Limb (tissue), 2 donors: ENCODE results near the gene RYR3.

ENCODE experiments used
- DNase-seq, 2 donors: peaks; one replicate each; pipeline ENCODE4 v3.0.0-alpha.2; 2016; ENCODE audit errors: extremely low spot score in 2 of 2

The RYR3 gene

DNA sequence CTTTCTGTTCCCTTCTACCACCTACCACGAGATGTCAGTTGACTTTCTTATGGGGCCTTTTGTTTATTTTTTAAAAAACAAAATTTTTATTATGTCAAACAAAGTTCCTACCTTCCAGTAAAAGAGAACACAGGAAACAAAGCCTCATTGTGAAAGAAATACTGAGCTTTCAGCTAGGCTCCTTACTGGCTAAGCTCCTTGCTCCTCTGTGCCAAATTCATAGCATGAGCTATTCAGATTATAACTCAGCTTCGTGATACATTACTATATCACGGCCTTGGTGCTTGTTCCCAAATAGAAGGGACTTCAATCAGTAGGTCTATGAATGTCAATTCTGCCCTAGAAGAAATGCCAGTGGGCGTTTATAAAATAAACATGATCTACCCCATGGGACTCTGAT, 511.7 kb downstream of the RYR3 start:
- peak in 1 of 2 donors; percentile 13 for DNase-seq

DNA sequence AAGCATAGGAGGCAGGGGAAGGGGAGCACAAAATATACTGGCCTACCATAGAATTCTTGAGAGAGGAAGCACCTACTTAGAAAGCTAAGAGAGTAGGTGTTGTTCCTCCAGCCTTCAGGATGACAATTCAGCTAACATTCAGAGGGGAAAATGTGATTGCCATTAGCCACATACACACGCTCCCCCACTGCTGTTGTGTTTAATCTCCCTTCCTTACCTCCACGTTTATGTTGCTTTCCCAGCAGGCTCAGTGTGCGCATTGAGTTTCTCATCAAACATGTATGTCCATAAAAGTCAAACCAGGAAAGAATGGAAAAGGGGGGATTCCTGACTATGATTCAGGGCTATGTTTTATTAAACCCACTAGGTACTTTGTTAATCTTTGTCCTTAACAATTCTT, 512.4 kb downstream of the RYR3 start:
- no peak for DNase-seq

DNA sequence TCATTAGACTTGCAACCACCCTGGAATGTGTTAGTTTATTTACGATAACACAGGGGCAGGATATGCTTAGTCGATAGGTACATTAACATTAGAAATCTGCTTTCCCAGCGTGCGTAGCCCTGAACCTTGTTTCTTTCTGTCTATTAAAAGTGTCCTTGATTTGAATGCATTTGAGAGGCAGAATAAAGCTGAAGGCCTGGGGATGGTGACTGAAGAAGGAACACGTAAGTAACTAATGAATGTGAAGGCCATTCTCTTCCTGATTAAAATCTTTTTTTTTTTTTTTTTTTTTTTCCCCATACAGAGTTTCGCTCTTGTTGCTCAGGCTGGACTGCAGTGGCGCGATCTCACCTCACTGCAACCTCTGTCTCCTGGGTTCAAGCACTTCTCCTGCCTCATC, 514.7 kb downstream of the RYR3 start:
- DNase-seq: no peak

DNA sequence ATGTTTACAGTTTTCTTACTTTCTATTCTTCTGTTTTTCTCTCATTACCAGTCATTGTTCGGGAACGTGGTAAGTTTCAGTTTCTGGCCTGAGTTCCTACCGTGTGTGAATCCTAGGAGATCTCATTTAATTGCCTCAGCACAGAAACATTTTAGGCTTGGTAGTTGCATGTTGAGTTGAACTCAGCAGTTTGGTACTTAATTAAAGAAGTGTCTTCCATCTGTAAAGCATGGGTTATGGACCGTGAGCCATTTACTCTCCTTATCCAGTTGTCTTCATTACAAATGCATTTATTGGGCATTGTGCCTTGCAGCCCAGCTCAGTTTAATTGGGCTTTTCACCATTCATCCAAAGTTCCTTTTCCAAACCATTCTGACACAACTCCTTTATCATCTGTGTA, 515.4 kb downstream of the RYR3 start:
- DNase-seq: no peak

DNA sequence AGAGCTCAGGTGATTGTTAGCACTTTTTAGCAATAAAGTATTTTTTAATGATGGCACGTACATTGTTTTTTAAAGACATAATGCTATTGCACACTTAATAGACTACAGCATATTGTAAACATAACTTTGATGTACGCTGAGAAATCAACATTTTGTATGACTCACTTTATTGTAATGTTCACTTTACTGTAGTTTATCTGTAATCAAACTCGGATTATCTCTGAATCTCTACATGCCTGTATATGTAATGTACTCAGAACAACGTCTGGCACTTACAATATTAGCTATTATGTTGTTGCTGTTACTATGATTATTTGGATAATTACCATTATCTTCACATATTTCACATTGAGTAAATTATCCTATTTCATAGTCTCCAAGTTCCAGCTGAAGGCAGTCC, 519.6 kb downstream of the RYR3 start:
- no peak for DNase-seq

DNA sequence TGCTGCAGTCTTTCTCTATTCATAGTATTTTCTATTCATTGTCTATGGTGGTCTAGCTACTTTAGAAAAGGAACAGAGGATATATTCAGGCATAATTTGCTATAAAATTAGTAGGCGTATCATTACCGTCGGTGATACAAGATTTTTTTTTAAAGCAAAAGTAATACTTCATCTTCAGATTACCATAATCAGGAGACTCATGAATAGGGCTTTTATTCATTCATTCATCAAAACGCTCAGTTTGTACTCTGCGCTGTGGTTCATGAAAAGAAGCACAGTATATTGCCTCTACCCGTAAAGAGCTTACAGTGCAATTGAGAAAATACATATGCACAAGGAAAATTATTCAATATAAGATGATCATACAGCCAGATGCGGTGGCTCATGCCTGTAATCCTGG, 520.9 kb downstream of the RYR3 start:
- no peak for DNase-seq

DNA sequence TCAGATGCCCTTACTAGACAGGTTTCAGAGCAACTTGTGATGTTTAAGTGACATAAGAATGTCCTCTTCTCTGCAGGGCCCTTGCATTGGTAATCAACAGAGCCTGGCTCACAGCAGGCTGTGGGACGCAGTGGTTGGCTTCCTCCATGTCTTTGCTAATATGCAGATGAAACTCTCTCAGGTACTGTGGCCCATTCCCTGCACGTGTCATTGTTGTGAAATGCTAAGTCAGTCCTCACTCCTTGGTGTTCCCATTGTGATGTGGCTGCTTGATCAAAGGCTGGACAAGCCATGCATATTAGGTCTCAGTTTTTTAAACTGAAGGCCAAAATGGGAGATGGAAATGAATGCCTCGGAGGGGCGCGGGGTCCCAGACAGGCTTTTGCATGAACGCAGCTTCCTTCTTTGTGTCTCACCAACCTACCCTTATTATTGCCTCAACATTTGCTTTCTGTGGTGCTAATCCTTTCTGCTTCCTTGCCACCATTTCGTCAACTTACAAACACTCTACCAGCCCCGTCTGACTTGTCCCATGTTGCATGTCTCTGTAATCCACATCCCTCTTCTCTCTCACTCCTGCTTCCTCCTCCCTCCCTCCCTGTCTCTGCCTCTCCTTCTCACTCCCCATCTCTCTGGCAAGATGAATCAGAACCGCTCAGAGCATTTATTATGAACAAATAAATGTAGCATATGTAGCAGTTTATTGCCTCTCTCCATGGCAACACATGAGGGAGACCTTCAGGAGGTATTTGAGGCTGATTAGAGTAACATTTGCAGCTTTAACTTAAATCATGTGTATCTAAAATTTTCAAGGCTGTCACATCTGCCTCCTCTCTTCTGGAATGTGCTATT, 524.4 kb downstream of the RYR3 start:
- no peak for DNase-seq

DNA sequence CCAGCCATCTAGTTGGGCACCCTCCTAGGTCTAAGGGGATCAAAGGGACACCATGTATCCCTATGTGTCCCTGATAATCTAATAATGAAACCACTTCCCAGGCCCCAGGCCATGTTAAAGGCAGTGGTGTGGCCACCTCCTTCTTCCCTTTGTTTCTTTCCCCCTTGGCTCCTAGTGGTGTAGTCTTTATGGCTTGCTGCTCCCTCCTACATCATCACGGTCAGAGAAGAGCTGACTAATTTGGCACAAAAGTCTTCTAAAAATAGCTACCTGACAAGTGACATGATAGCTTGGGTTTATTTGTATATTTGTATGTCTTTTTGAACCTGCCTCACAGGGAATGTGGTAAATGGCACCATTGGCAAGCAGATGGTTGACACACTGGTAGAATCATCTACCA, 526.5 kb downstream of the RYR3 start:
- no peak for DNase-seq

DNA sequence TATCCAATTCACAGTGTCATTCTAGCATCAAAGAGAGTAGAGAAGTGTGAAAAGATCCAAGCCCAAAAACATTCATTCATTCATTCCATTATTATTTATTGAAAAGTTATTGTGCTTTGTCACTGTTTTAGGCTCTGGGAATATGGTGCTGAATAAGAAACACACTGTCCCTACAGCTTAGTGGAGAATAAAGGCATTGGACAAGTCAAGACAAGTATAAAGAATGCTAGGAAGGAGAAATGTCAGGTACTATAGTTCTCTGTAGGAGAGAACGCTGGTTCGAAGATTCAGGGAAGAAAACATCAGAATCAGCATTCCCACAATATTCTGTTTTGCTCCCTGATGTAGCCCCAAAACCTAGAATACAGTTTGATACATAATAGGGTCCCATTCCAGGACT, 528.8 kb downstream of the RYR3 start:
- no peak for DNase-seq

DNA sequence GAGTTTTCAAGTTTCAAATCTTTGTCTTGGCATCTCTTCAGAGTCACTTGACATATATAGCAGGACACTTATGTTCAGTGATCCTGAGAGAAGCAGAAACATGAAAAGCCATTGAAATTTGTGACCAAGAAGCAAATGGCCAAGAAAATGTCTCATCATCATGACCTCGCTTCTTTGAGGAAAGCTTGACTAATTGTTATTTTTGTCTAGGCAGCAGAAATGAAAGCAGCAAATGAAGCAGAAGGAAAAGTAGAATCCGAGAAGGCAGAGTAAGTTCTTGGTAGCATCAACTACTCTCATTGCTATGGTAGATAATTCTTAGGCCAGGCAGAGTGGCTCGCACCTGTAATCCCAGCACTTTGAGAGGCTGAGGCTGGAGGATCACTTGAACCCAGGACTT, 529.8 kb downstream of the RYR3 start:
- DNase-seq: no peak

DNA sequence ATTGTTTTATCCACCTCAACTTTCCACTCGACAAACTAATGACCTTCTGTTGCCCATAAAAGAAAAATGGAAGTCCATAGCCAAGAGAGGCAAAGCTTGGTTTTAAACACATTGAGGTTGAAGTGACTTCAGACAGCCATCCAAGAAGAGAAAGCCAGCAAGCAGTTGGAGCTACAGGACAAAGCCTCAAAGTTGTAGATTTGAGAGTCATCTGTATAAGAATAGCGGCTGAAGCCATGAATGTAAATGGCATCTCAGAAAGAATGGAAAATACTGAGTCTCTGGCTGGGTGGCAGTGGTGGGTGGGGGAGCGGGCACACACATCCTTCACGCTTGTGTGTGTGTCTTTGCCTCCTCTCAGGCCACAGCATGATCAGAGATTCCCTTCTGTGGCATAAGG, 533.4 kb downstream of the RYR3 start:
- no peak for DNase-seq

DNA sequence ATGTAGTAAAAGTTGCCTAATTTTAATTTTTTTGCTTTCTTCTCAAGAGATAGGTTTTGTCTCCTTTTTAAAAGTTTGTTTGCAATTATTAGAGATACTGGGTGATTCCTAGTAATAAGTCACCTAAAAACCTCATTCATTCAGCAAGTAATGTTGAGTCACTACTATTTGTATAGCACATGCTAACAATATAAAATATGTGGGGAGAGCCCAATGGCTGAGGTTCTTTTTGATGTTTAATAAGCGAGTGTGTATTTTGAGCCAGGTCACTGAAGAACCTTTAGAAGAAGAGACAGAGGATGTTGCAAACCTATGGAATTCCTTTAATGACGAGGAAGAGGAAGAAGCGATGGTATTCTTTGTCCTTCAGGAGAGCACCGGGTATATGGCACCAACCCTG, 533.8 kb downstream of the RYR3 start:
- DNase-seq: no peak

DNA sequence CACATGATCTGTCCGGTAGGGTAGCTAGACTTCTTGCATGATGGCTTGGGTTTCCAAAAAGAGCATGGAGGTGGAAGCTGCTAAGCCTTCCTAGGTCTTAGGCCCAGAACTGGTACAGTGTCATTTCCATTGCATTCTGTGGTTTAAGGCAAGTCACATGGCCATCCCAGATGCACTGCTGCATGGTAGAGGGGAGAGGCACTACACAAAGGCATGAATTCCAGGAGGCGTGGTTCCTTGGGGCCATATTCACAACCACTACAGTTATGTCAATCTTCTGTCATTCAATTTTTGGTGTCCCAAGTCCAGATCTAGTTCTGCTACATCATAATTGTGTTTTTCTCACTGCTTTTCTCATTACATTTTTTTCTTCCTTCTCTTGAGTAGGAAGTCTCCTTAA, 535.4 kb downstream of the RYR3 start:
- DNase-seq: no peak

DNA sequence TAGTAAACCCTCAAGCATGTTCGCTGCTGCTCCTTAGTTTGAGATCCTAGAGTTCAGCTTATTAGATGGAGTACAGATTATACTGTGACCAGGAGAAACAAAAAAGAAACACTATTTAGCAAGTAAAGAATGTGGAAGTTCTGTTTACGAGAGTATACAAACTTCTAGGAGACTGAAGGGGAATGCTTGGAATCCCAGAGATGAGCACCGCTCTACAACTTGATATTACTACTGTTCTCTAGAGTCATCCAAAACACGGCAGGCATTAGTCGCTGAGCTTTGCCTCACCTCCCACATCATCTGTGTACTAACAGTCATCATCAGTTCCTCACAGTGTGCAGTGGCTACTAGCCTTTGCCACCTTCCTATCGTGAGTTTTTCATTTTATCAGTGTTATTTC, 536.1 kb downstream of the RYR3 start:
- DNase-seq: no peak

DNA sequence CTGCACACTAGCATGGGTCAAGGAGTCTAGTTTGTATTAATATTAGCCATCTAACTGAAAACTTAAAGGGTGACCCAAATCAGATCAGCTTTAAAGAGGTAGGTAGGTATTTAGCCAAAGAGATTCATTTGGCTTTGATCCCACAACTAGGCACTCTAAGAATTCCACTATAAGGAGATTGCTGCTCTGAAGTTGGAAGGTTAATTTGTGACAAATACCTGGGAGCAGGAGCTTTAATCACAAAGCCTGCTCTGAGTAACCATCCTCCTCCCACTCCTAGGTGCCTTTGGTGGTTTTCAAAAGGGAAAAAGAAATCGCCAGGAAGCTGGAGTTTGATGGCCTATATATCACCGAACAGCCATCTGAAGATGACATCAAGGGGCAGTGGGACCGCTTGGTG, 537.2 kb downstream of the RYR3 start:
- DNase-seq: no peak

DNA sequence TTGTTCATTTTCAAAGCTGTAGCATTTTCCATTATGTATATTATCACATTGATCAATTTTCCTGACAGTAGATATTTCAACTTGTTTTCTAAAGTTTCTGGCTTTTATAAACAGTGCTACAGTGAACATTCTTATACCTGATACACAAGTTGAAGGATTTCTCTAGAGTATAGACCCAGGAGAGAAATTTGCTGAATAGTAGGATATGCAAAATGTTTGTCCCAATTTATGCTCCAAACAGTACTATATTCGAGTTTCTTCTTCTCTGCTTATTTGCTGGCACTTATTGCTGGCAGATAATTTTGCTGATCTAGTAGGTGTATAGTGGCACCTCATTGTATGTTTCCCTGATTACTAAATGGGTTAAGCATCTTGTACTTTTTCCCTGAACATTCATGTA, 540.3 kb downstream of the RYR3 start:
- DNase-seq: no peak

DNA sequence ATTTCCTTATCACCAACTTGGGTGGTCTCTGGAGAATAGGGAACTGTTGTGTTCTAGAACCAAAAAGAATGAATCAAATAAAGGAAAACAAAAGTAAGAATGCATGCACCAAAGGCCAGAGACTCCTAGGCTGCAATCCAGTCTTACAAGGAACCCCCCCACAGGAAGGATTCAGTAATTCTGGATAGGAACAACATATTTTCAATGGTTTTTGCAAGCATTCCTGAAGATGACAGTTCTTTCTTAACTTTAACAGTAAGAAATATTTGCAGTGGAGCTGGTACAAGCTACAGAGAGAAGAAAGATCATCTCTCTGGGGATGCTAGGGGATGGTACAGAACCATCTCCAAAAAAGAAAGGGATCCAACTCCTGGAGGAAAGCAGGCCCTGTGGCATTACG, 541.3 kb downstream of the RYR3 start:
- no peak for DNase-seq

DNA sequence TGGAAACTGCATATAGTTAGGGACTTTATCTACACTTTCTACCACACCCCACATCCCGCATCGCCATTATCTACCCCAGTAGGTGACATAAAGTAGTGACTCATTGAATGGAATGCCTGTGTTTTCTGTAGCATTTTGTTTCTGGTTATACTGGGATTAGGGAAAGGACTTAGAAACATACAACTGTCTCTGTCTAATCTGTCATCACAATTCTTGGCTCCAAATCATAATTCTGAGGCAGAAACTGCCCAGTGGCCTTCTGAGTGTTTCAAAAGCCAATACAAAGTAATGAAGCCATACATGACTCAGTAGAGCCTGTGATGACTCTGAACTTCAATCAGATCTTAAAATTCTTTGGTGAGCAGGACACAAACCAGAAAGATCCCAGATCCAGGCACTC, 541.8 kb downstream of the RYR3 start:
- DNase-seq: no peak

DNA sequence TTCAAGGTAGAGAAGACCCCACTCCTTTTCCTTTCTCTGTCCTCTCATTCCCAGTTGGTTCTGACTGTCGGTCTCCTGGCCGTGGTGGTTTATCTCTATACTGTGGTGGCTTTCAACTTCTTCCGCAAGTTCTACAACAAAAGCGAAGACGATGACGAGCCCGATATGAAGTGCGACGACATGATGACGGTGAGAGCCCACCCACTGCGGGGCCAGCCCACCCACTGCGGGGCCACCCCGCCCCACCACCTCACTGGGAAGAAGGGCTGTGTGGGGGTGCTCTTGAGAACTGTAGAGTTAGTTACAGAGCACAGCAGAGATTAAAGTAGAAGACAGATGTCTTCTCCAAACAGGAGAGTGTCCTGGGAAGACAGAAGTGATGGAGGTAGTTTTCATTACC, 547.0 kb downstream of the RYR3 start:
- DNase-seq: no peak

DNA sequence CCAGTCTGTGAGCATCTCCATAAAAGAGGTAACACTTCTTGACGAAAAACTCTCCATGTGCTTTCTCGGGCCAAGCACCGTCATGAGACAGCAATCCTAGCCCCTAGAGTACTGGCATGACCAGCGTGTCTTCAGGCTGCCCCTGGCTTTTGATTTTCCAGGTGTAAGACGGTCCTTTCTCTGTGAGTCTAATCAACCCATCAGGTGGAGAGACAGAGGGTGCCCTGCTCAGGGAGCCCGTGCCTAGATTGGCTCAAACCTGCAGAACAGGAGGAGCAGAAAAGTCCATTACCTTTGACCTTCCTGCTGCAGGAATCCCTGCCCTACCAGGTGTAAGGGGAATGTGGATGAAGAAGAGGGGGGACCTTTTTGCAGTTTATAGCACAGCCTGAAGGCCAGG, 548.1 kb downstream of the RYR3 start:
- DNase-seq: no peak

DNA sequence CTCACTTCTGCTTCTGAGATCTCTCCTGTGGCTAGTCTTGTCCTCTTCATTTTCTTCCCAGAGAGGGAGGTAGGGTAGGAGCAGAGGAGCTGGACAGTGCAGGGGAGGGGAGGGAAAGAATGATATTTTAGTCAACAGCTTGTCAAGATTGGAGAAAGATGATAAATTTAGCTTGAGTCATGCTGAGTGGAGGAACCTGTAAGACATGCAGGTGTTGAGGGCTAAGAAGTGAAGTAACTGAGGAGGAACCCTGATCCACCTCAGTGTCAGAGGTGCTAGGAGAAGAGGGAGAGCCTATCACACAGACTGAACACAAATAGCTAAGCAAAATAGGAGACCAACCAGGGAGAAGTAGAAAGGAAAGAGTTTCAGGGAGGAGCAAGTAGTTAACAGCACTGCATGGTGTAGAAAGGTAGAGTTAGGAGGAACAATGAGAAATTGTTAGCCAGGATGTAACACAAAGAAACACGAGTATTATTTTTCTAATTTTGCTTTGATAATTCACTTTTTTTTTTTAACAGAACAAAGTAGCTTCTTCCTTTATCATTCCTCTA, 549.3 kb downstream of the RYR3 start:
- no peak for DNase-seq

DNA sequence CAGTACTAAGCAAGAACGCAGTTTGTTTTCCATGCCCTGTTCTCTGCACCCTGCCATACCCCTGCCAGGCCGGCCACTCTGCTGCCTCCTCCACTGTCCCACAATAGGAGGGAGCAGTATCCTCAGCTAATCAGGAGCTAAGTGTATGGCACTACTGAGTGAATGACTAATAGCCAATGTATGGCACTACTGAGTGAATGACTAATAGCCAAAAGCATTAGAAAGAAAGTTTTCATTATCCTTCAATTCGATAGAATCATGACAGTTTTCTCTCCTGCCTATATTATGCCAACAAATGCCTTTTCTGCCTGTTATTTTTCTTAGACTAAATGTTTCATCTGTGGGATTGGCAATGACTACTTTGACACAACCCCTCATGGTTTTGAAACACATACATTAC, 550.0 kb downstream of the RYR3 start:
- DNase-seq: no peak

DNA sequence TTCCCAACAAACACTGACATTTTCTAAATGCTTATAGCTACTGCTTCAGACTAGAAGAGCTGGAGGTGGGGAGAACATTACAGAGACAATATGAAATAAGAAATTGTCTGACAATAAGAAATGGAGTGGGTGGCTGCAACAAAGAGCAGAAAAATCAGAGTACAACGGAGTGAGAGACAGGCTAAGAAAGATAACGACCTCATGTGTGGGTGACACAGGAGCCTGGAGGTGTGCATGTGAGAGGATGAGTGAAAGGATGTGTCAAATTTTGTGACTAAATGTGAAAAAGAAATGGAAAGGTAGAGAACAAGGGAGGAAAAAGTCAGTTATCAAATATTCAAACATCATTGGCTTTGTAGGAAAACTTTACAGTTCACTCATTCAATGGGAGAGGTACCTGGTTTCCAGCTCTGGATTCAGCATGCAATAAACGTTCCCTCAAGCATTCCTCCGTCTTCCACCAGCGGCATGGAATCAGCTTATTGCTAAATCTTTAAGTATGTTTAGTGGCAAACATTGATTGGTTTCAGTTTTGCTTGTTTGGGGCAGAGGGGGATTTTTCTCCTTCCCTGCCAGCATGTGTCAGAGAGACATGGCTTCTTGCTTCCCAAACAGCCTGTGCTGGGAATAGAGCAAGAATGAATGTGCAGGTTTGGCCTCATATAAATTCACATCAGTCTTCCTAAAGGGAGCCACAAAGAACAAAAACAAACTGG, 553.8 kb downstream of the RYR3 start:
- no peak for DNase-seq
